HG02798 (cell line): ENCODE data around the gene PLA2G2D.

Source experiments
- ATAC-seq: cut with Tn5 transposase; IDR thresholded peaks from one replicate; pipeline ENCODE4 v1.9.1; 2021; ENCODE audit warnings: mild to moderate bottlenecking; ENCODE audit not compliant: unreplicated experiment, poor library complexity

PLA2G2D gene

DNA sequence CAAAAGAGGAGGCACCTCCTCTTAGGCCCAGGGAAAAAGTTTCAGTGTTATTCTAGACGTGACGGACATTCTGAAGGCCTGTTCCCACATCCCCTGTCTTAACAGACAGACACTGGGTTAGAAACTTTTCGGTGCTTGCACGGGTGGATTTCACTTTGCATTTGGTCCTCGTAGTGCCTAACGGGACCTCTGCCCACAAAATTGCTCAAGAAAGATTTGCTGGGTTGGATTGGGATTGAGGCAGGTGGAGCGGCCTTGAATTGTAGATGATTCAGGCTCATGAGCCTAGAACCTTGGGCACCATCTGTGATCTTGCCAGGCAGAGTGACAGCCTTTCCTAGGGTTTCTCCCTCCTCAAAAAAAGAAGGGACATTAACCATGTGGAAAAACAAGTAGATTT, 46.6 kb downstream of the PLA2G2D start:
- ATAC-seq = no peak

DNA sequence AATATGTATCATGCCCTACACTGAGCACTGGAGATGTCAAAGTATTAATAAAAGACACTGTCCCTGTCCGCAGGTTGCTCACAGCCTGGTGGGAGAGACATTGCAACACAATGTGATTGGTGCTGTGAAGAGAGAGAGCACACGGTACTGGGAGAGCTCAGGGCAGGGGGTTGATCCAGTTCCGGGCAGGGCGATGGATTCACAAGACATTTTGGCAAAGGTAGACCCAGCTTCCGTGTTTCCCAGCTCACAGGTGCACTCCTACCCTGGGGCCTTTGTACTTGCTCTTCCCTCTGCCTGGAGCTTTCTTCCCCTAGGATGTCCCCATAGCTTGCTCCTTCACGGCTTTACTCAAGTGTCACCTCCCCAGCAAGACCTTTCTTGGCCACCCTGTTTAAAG, 47.9 kb downstream of the PLA2G2D start:
- no peak for ATAC-seq

DNA sequence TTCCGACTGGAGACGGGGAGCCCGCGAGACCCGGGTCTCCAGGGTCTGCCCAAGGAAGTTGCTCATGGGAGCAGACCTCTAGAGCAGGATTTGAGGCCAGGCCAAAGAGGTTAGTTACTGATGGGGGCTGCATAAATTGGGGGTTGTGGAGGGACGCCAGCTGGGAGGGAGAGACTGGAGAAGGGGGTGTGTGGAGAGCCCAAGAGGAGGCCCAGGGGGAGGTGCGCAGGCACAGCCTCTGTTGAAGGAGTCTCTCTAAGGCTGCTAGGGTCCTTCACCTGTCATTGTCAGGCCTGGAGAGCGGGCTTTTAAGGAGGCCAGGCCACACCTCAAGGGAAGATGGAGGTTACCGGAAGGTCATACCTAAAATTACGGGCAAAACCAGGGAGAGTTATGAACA, 49.0 kb downstream of the PLA2G2D start:
- no peak for ATAC-seq

DNA sequence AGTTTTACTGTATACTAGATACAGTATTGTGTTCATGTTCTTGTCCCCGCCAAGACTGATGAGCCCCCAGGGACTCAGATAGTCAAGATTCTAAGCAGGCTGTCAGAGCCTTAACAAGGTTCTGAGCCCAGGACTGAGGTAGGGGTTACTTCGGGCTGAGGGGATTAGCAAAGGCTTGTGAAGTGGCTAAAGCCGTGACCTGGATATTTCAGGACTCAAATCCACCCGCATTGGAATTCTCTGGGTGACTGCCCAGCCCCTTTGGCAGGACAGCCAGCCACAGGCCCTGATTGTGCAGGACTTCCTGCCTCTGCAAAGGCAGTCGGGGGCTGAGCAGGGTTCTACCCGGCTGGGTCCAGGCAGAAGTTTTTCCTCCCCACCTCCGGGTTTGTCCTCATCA, 49.5 kb downstream of the PLA2G2D start, which contains the start of gene PLA2G5:
Gene PLA2G5 (plus strand): TSS at position 321 of the 400 bp plus-strand sequence. CDS start 14,637 bp downstream, outside the sequence.
- no peak for ATAC-seq

DNA sequence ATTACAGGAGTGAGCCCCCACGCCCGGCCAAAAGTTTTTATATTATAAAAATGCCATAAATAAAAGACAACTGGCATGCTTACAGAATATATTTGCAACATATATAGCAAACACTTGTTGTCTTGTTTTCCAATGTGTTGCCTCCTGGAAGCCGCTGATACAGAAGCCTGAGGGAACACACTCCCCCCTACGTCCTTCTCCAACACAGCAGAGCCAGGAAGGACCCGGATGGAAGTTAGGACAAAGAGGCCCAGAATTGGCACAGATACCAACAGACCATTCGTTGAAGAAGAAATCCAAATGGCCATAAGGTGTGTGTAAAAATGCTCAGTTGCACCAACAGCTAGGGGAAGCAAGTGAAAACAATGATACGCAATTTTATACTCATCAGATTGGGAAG, 50.6 kb downstream of the PLA2G2D start:
- no peak for ATAC-seq

DNA sequence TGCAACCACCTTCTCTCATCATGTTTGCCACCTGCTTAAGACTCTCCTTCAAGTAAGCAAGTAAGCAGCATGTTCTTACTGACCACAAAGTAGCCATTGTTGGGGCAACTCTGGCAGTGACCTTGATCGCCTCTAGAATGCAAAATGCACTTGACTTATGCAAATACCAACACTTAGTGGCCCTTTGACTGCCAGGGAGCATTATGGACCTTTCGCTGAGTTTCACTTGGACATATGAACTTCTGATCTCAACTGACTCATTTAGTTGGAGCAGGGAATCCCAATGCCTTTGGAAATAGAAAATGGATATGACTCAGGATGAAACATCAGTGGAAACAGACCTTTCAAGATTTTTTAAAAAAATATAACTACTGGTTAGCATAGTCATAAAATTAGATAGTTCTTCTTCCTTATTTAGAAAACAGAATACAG, 55.5 kb downstream of the PLA2G2D start:
- no peak for ATAC-seq
